ENCODE data around the gene XCL1. TPM values are rescaled to one million over a fixed set of nuclear protein-coding genes. Genes with fewer than 3 reads are reported as not detected.

The XCL1 gene
- total RNA-seq, 1 experiment from 2014 or later: not detected

GRCh38 chr1:168565825-168566224 is 10.6 kb upstream of the XCL1 start:
- Histone ChIP-seq H3K4me1 (ENCODE audit: control insufficient read depth, insufficient read depth, low read length) (no peaks in the 10 kb centered on the region), H3K27me3 (ENCODE audit: control insufficient read depth, insufficient read depth, low read length) (peaks cover 6% of the 10 kb centered on the region; the same call in 1 of the 2 replicates), H3K9me3 (ENCODE audit: control insufficient read depth, insufficient read depth, low read depth, low read length) (no peaks in the 10 kb centered on the region), H3K27ac (ENCODE audit: low read length) (no peak overlapping the region), H3K36me3 (ENCODE audit: control insufficient read depth, insufficient read depth, low read length) (no peaks in the 10 kb centered on the region), H3K4me3 (ENCODE audit: low read depth in 2 of 2, low read length in 2 of 2) (no peak overlapping the region)
- POLR2A ChIA-PET: no interaction called here
- BruUV-seq (replicated peaks): no TSS peak
- in situ Hi-C loops (cut with HindIII; ENCODE audit: low pct_unique_long_range_greater_than_20kb, low sequenced_read_pairs): no loop called here
- ATAC-seq: no peak
- CTCF ChIA-PET: no interaction called here
- no peak for DNase-seq (ENCODE audit: low read depth, low spot score)
- TF ChIP-seq TCF7L2 (IDR thresholded peaks at IDR 0.05; ENCODE audit: low read depth, low read length): no peak
- TF ChIP-seq REST (IDR thresholded peaks at IDR 0.05; ENCODE audit: insufficient read depth in 1 of 2, low read depth in 2 of 2, low read length in 1 of 2): no peak
- TF ChIP-seq CTCF (IDR thresholded peaks at IDR 0.05): no peak
- no peak for TF ChIP-seq POLR2AphosphoS5 (IDR thresholded peaks at IDR 0.05; ENCODE audit: low read depth, low read length)
- TF ChIP-seq SIN3A (IDR thresholded peaks at IDR 0.05; ENCODE audit: borderline replicate concordance, insufficient read depth, low read depth, low read length): no peak
- intact Hi-C loops (cut with micrococcal nuclease; ENCODE audit: unreplicated experiment): no loop called here

GRCh38 chr1:168567007-168567406 is 9.4 kb upstream of the XCL1 start:
- DNase-seq (ENCODE audit: low read depth, low spot score): no peak
- CTCF ChIA-PET: no interaction called here
- in situ Hi-C loops (cut with HindIII; ENCODE audit: low pct_unique_long_range_greater_than_20kb, low sequenced_read_pairs) (no loop called here), intact Hi-C loops (cut with micrococcal nuclease; ENCODE audit: unreplicated experiment) (no loop called here)
- BruUV-seq (replicated peaks): no TSS peak
- no peak overlapping the region for H3K4me3 ChIP-seq (ENCODE audit: low read depth in 2 of 2, low read length in 2 of 2)
- peaks cover 9% of the 10 kb centered on the region for H3K27me3 ChIP-seq (ENCODE audit: control insufficient read depth, insufficient read depth, low read length)
- POLR2A ChIA-PET: no interaction called here
- no peaks in the 10 kb centered on the region for H3K4me1 ChIP-seq (ENCODE audit: control insufficient read depth, insufficient read depth, low read length)
- H3K36me3 ChIP-seq (ENCODE audit: control insufficient read depth, insufficient read depth, low read length): no peaks in the 10 kb centered on the region
- no peak overlapping the region for H3K27ac ChIP-seq (ENCODE audit: low read length)
- H3K9me3 ChIP-seq (ENCODE audit: control insufficient read depth, insufficient read depth, low read depth, low read length): no peaks in the 10 kb centered on the region
- ATAC-seq: no peak
- TF ChIP-seq SIN3A (IDR thresholded peaks at IDR 0.05; ENCODE audit: borderline replicate concordance, insufficient read depth, low read depth, low read length): no peak
- no peak for TF ChIP-seq POLR2AphosphoS5 (IDR thresholded peaks at IDR 0.05; ENCODE audit: low read depth, low read length)
- no peak for TF ChIP-seq TCF7L2 (IDR thresholded peaks at IDR 0.05; ENCODE audit: low read depth, low read length)
- no peak for TF ChIP-seq REST (IDR thresholded peaks at IDR 0.05; ENCODE audit: insufficient read depth in 1 of 2, low read depth in 2 of 2, low read length in 1 of 2)
- TF ChIP-seq CTCF (IDR thresholded peaks at IDR 0.05): no peak
